Measurements from ENCODE around the gene ZFAND4.

The ZFAND4 gene

GRCh38 chr10:45589868-45590267, 82.7 kb downstream of the ZFAND4 start:
- H3K79me2 ChIP-seq (ENCODE audit: insufficient read depth, low read depth) = peaks cover 12% of the 10 kb centered on the region
- no peaks in the 10 kb centered on the region for H3K36me3 ChIP-seq (ENCODE audit: insufficient read depth)

GRCh38 chr10:45589009-45589408, 83.6 kb downstream of the ZFAND4 start:
- H3K4me2 ChIP-seq = no peak overlapping the region
- no peak overlapping the region for H3K9ac ChIP-seq
- peaks cover 10% of the 10 kb centered on the region for H3K79me2 ChIP-seq (ENCODE audit: insufficient read depth, low read depth)
- H2AFZ ChIP-seq (ENCODE audit: low read depth) = no peak overlapping the region
- no peaks in the 10 kb centered on the region for H3K27me3 ChIP-seq (ENCODE audit: insufficient read depth, low read depth)
- no peaks in the 10 kb centered on the region for H4K20me1 ChIP-seq (ENCODE audit: insufficient read depth)
- no peak for TF ChIP-seq CTCF (conservative IDR thresholded peaks at IDR 0.05; ENCODE audit: low read depth, low read length)
- peaks cover 16% of the 10 kb centered on the region for H3K4me1 ChIP-seq (ENCODE audit: low read depth, poor library complexity, severe bottlenecking)
- H3K27ac ChIP-seq = no peak overlapping the region
- H3K36me3 ChIP-seq (ENCODE audit: insufficient read depth) = no peaks in the 10 kb centered on the region
- no peak overlapping the region for H3K4me3 ChIP-seq (IDR thresholded peaks at IDR 0.05; ENCODE audit: insufficient read depth, low read depth, low read length)

More at GRCh38 chr10:45589868-45590267, 82.7 kb downstream of the ZFAND4 start:
- Histone ChIP-seq H4K20me1 (ENCODE audit: insufficient read depth) (no peaks in the 10 kb centered on the region), H3K27ac (no peak overlapping the region), H2AFZ (ENCODE audit: low read depth) (no peak overlapping the region), H3K4me3 (IDR thresholded peaks at IDR 0.05; ENCODE audit: insufficient read depth, low read depth, low read length) (no peak overlapping the region), H3K9ac (no peak overlapping the region), H3K4me1 (ENCODE audit: low read depth, poor library complexity, severe bottlenecking) (peaks cover 16% of the 10 kb centered on the region), H3K27me3 (ENCODE audit: insufficient read depth, low read depth) (no peaks in the 10 kb centered on the region), H3K4me2 (no peak overlapping the region)
- TF ChIP-seq CTCF (conservative IDR thresholded peaks at IDR 0.05; ENCODE audit: low read depth, low read length) = no peak

GRCh38 chr10:45586028-45586824, 86.3 kb downstream of the ZFAND4 start:
- H3K79me2 ChIP-seq (ENCODE audit: insufficient read depth, low read depth) = no peaks in the 10 kb centered on the region; the same call in 1 of the 2 replicates
- no peaks in the 10 kb centered on the region for H3K36me3 ChIP-seq (ENCODE audit: insufficient read depth)
- H3K27ac ChIP-seq = no peak overlapping the region
- no peaks in the 10 kb centered on the region for H4K20me1 ChIP-seq (ENCODE audit: insufficient read depth)
- no peak overlapping the region for H3K4me3 ChIP-seq (IDR thresholded peaks at IDR 0.05; ENCODE audit: insufficient read depth, low read depth, low read length)
- no peaks in the 10 kb centered on the region for H3K27me3 ChIP-seq (ENCODE audit: insufficient read depth, low read depth)
- no peak overlapping the region for H3K4me2 ChIP-seq
- peaks cover 17% of the 10 kb centered on the region for H3K4me1 ChIP-seq (ENCODE audit: low read depth, poor library complexity, severe bottlenecking)
- no peak overlapping the region for H2AFZ ChIP-seq (ENCODE audit: low read depth)
- no peak overlapping the region for H3K9ac ChIP-seq
- no peak for TF ChIP-seq CTCF (conservative IDR thresholded peaks at IDR 0.05; ENCODE audit: low read depth, low read length)

GRCh38 chr10:45585131-45585530, 87.4 kb downstream of the ZFAND4 start:
- no peak overlapping the region for H3K27ac ChIP-seq
- no peak overlapping the region for H2AFZ ChIP-seq (ENCODE audit: low read depth)
- no peak overlapping the region for H3K9ac ChIP-seq
- H3K4me2 ChIP-seq = no peak overlapping the region
- H3K27me3 ChIP-seq (ENCODE audit: insufficient read depth, low read depth) = no peaks in the 10 kb centered on the region
- H4K20me1 ChIP-seq (ENCODE audit: insufficient read depth) = no peaks in the 10 kb centered on the region
- no peak for TF ChIP-seq CTCF (conservative IDR thresholded peaks at IDR 0.05; ENCODE audit: low read depth, low read length)
- no peaks in the 10 kb centered on the region for H3K36me3 ChIP-seq (ENCODE audit: insufficient read depth)
- H3K4me1 ChIP-seq (ENCODE audit: low read depth, poor library complexity, severe bottlenecking) = peaks cover 23% of the 10 kb centered on the region
- no peak overlapping the region for H3K4me3 ChIP-seq (IDR thresholded peaks at IDR 0.05; ENCODE audit: insufficient read depth, low read depth, low read length)
- no peaks in the 10 kb centered on the region; the same call in 1 of the 2 replicates for H3K79me2 ChIP-seq (ENCODE audit: insufficient read depth, low read depth)

Data from KMS-11 (cell line).